B cell (primary cell): ENCODE data around the gene NES. TPM values are rescaled to one million over a fixed set of nuclear protein-coding genes. Genes with fewer than 3 reads are reported as not detected.

Source experiments
- ATAC-seq: fragments of 200-7000 bp; cut with Tn5 transposase; one replicate; pipeline ENCODE4 v1.10.0; 2021; ENCODE audit warnings: low read depth, mild to moderate bottlenecking, moderate number of reproducible peaks, moderate library complexity
- CTCF ChIA-PET: fragments of 350-600 bp; sonication (Branson Sonifier 250); formaldehyde crosslinking; loops from one replicate; lab custom pipeline; 2021; ENCODE audit warnings: antibody characterized with exemption, inconsistent platforms; lab: Charles Lee
- POLR2A ChIA-PET: fragments of 350-600 bp; sonication (Branson Sonifier 250); formaldehyde crosslinking; loops from one replicate; lab custom pipeline; 2021; ENCODE audit warnings: antibody characterized with exemption; lab: Charles Lee
- DNase-seq: peaks from one replicate; pipeline ENCODE4 v3.0.0; 2013
- H2AFZ ChIP-seq: 2 replicates; pipeline ENCODE4 v1.6.1; 2012; ENCODE audit warnings: mild to moderate bottlenecking, low read depth, low read length; ENCODE audit not compliant: insufficient read depth, poor library complexity, severe bottlenecking
- H3K27ac ChIP-seq, 2 donors: 1 replicate in 1 of 2; 2 replicates in 1 of 2; pipeline ENCODE4 v1.5.1; 2012 to 2013; ENCODE audit warnings: low read length in 2 of 2, mild to moderate bottlenecking in 2 of 2, moderate library complexity in 1 of 2
- H3K27me3 ChIP-seq, 4 experiments: fragments of 200-600 bp in 1 of 4; sonication (generic) in 1 of 4; replicated peaks in 1 of 4; 1 replicate in 2 of 4; 2 replicates in 2 of 4; pipeline versions ENCODE4 v1.6.1 to v1.7.0; 2013 to 2016; ENCODE audit warnings: low read length in 3 of 4, mild to moderate bottlenecking in 2 of 4, mixed read lengths in 1 of 4, moderate library complexity in 1 of 4; ENCODE audit not compliant: insufficient read depth in 4 of 4, control insufficient read depth in 3 of 4; ENCODE audit errors: control extremely low read depth in 1 of 4
- H3K36me3 ChIP-seq, 2 experiments: replicated peaks in 1 of 2; 1 replicate in 1 of 2; 2 replicates in 1 of 2; pipeline versions ENCODE4 v1.6.1 to v1.7.1; 2013; ENCODE audit warnings: low read length in 1 of 2; ENCODE audit not compliant: insufficient read depth in 2 of 2, control insufficient read depth in 1 of 2; ENCODE audit errors: control extremely low read depth in 1 of 2, extremely low read depth in 1 of 2
- H3K4me1 ChIP-seq, 2 donors: fragments of 200-600 bp in 1 of 2; sonication (generic) in 1 of 2; 1 replicate in 1 of 2; 2 replicates in 1 of 2; pipeline versions ENCODE4 v1.5.1 to v1.6.1; 2013 to 2017; ENCODE audit warnings: low read length in 2 of 2; ENCODE audit not compliant: control insufficient read depth in 2 of 2, insufficient read depth in 2 of 2
- H3K4me2 ChIP-seq: replicated peaks from 2 replicates; pipeline ENCODE3; 2012; ENCODE audit warnings: mild to moderate bottlenecking, low read depth, low read length; ENCODE audit not compliant: poor library complexity, severe bottlenecking
- H3K4me3 ChIP-seq, 5 experiments: fragments of 200-600 bp in 1 of 5; sonication (generic) in 1 of 5; 1 replicate in 3 of 5; 2 replicates in 2 of 5; pipeline versions ENCODE4 v1.5.1 to v1.7.0; 2011 to 2016; ENCODE audit warnings: low read length in 4 of 5, mild to moderate bottlenecking in 4 of 5, low read depth in 2 of 5, control low read depth in 1 of 5, moderate library complexity in 1 of 5; ENCODE audit not compliant: insufficient read depth in 1 of 5; ENCODE audit errors: control extremely low read depth in 1 of 5, extremely low read depth in 1 of 5
- H3K79me2 ChIP-seq: fragments of 200-600 bp; sonication (generic); one replicate; pipeline ENCODE4 v1.6.0; 2016; ENCODE audit warnings: low read length; ENCODE audit not compliant: control insufficient read depth, insufficient read depth
- H3K9ac ChIP-seq: fragments of 200-600 bp; sonication (generic); 2 replicates; pipeline ENCODE4 v1.6.1; 2017; ENCODE audit warnings: mild to moderate bottlenecking, low read length, moderate library complexity
- H3K9me3 ChIP-seq, 3 donors: one replicate each; pipeline versions ENCODE4 v1.6.1 to v1.7.1; 2013; ENCODE audit warnings: low read length in 2 of 3; ENCODE audit not compliant: control insufficient read depth in 2 of 3, insufficient read depth in 1 of 3; ENCODE audit errors: control extremely low read depth in 1 of 3
- H4K20me1 ChIP-seq: 2 replicates; pipeline ENCODE4 v1.6.0; 2012; ENCODE audit warnings: mild to moderate bottlenecking, low read length; ENCODE audit not compliant: insufficient read depth, control insufficient read depth, poor library complexity, severe bottlenecking
- H3K27ac Mint-ChIP-seq: one replicate; pipeline ENCODE4 v1.8.0; 2021; ENCODE audit warnings: mixed read lengths
- H3K27me3 Mint-ChIP-seq: one replicate; pipeline ENCODE4 v1.8.0; 2021; ENCODE audit warnings: mixed read lengths
- H3K4me1 Mint-ChIP-seq: one replicate; pipeline ENCODE4 v1.8.0; 2021; ENCODE audit warnings: mixed read lengths
- H3K4me3 Mint-ChIP-seq: one replicate; pipeline ENCODE4 v1.8.0; 2021; ENCODE audit warnings: mixed read lengths
- H3K9me3 Mint-ChIP-seq: one replicate; pipeline ENCODE4 v1.8.0; 2022; ENCODE audit warnings: mixed read lengths; ENCODE audit not compliant: insufficient read depth
- EZH2 ChIP-seq: IDR thresholded peaks from 2 replicates; pipeline ENCODE4 v1.6.1; 2012; ENCODE audit warnings: borderline replicate concordance, low read depth, mild to moderate bottlenecking, moderate library complexity, low read length; ENCODE audit not compliant: insufficient read depth, poor library complexity, severe bottlenecking
- WGBS: methylation state at CpG from one replicate; pipeline ENCODE4 v1.1.5; 2013; ENCODE audit warnings: missing lambda C conversion rate; ENCODE audit not compliant: insufficient coverage; 5-methylcytosine and 5-hydroxymethylcytosine counted together
- intact Hi-C: fragments of 100-400 bp; cut with micrococcal nuclease; formaldehyde crosslinking; loops from one replicate; pipeline ENCODE4 v1.10.0; 2022
- polyA plus RNA-seq: library from polyadenylated mRNA; depleted of rRNA; stranded (reverse); fragments of >200 nt; gene quantifications from 2 replicates; pipeline ENCODE4 v1.2.3, GENCODE V29; 2012
- total RNA-seq, 2 donors: library from RNA; stranded (reverse); fragments of 120-200 nt in 1 of 2; gene quantifications; 1 replicate in 1 of 2; 2 replicates in 1 of 2; pipeline versions ENCODE4 v1.2.3 to v1.2.4, GENCODE V29; 2013 to 2022
- TF ChIP-seq, protein P1 (sequence below): fragments of 200-600 bp; IDR thresholded peaks from one replicate; pipeline ENCODE4 v1.8.0; 2022; ENCODE audit warnings: antibody characterized with exemption, mild to moderate bottlenecking

The NES gene
- total and polyA plus RNA-seq, 2 donors (not counting 1 experiment from before 2014, with no cell fraction given): 0.05 TPM; not detected in 1

DNA sequence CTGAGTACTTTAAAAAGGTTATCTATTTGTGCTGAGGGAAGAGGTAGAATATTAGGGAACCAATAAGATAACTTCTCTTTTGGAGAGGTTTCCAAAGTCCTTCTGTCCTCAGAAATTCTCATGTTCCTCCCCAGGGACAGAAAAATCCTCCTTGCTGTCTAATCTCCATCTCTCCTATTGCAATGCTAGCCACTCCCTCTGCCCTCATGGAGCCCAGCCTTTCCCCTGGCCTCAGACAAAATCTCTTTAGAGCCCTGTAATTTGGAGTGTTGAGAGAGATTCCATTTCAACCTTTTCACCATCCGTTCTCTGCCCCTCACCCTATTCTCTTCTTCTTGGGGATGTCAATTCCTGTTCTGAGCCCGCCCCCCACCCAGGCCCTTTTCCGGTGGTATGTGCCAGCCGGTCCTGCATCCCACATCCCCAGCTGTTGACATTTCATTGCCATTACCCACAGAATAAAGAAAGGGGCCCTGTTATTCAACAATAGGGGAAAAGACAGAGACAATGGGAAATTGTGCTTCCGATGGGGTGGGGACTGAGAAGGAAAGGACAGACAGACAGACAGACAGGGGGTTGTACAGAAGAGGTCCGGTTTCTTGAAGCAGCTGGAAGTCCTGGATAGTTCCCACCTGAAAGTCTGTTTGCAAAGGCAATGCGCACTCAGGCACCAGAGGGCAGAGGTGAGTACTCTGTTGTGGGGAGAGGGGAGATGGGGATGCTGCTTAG lies 58.2 kb downstream of the NES start, which contains the start of gene HAPLN2:
Gene HAPLN2, plus strand, starts transcription at position 563 of the 729 bp plus-strand sequence. CDS start 4,076 bp downstream, outside the sequence.
- no peak within 1 kb of the TSS for H3K4me3 Mint-ChIP-seq
- Histone ChIP-seq H3K36me3 (no peaks in the 10 kb centered on the region), H3K9me3 (peaks cover 0 to 4% (median 0%) of the 10 kb centered on the region in 3 donors), H2AFZ (no peak within 1 kb of the TSS), H3K27ac (no peak within 1 kb of the TSS), H3K79me2 (no peaks in the 10 kb centered on the region), H4K20me1 (no peaks in the 10 kb centered on the region), H3K4me2 (no peak within 1 kb of the TSS), H3K9ac (no peak within 1 kb of the TSS), H3K4me1 (peaks cover 4 to 6% of the 10 kb centered on the region in 2 donors), H3K4me3 (no peak within 1 kb of the TSS), H3K27me3 (peaks cover 0 to 66% (median 24%) of the 10 kb centered on the region in 4 experiments)
- ATAC-seq (peak; percentile 49), DNase-seq (peak; percentile 39)
- peaks cover 65% of the 10 kb centered on the region for H3K27me3 Mint-ChIP-seq
- intact Hi-C loops: no loop called here
- peaks cover 4% of the 10 kb centered on the region for H3K4me1 Mint-ChIP-seq
- no peak within 1 kb of the TSS for H3K27ac Mint-ChIP-seq
- 8% methylated on average over 2 of the region's 7 CpGs for WGBS
- TF ChIP-seq EZH2: no peak
- TF ChIP-seq, protein P1, sequence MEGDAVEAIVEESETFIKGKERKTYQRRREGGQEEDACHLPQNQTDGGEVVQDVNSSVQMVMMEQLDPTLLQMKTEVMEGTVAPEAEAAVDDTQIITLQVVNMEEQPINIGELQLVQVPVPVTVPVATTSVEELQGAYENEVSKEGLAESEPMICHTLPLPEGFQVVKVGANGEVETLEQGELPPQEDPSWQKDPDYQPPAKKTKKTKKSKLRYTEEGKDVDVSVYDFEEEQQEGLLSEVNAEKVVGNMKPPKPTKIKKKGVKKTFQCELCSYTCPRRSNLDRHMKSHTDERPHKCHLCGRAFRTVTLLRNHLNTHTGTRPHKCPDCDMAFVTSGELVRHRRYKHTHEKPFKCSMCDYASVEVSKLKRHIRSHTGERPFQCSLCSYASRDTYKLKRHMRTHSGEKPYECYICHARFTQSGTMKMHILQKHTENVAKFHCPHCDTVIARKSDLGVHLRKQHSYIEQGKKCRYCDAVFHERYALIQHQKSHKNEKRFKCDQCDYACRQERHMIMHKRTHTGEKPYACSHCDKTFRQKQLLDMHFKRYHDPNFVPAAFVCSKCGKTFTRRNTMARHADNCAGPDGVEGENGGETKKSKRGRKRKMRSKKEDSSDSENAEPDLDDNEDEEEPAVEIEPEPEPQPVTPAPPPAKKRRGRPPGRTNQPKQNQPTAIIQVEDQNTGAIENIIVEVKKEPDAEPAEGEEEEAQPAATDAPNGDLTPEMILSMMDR: peak; percentile 33
- no peaks in the 10 kb centered on the region for H3K9me3 Mint-ChIP-seq
- POLR2A ChIA-PET: no interaction called here
- CTCF ChIA-PET: interaction anchor here (0.6 to 12.9 kb wide), 13 partner anchors 11 to 240 kb away, joined by 3 to 173 read pairs (median 6); partner anchors contain the start of gene NAXE

Other genes with a start within 250 kb of the NES start
- gene MEF2D, start 176.6 kb downstream of the NES start, total RNA-seq: 127 and 128 TPM in 2 replicates
- 65.6 and 81.2 TPM in 2 replicates for gene MEF2D, start 176.6 kb downstream of the NES start, polyA plus RNA-seq
- 0.07 TPM in 2 replicates for gene IQGAP3, start 104.8 kb downstream of the NES start, total RNA-seq
- 0.07 and 0.12 TPM in 2 replicates for gene IQGAP3, start 104.8 kb downstream of the NES start, polyA plus RNA-seq
- 26.6 and 29.8 TPM in 2 replicates for gene TTC24, start 97.7 kb downstream of the NES start, total RNA-seq
- gene TTC24, start 97.7 kb downstream of the NES start, polyA plus RNA-seq: 24.3 and 30.7 TPM in 2 replicates
- gene NAXE, start 85.6 kb downstream of the NES start, total RNA-seq: 56.9 and 59.7 TPM in 2 replicates
- 35.7 and 42.8 TPM in 2 replicates for gene NAXE, start 85.6 kb downstream of the NES start, polyA plus RNA-seq
- gene GPATCH4, start 75.9 kb downstream of the NES start, total RNA-seq: 31.4 and 38.3 TPM in 2 replicates
- 11.3 and 25.1 TPM in 2 replicates for gene GPATCH4, start 75.9 kb downstream of the NES start, polyA plus RNA-seq
- gene HAPLN2, start 58.0 kb downstream of the NES start, total RNA-seq: 0.36 TPM in 1 of 2 replicates, not detected in the other
- 0.13 and 0.19 TPM in 2 replicates for gene HAPLN2, start 58.0 kb downstream of the NES start, polyA plus RNA-seq
- not detected in 2 replicates for gene BCAN, start 35.3 kb downstream of the NES start, total RNA-seq
- not detected in 2 replicates for gene BCAN, start 35.3 kb downstream of the NES start, polyA plus RNA-seq
- gene CRABP2, start 28.2 kb upstream of the NES start, total RNA-seq: 0.89 and 1.1 TPM in 2 replicates
- 1.2 and 3.6 TPM in 2 replicates for gene CRABP2, start 28.2 kb upstream of the NES start, polyA plus RNA-seq
- 81.1 and 85.3 TPM in 2 replicates for gene METTL25B, start 51.1 kb upstream of the NES start, total RNA-seq
- 63.1 and 78.3 TPM in 2 replicates for gene METTL25B, start 51.1 kb upstream of the NES start, polyA plus RNA-seq
- 51.7 and 52.5 TPM in 2 replicates for gene ISG20L2, start 51.4 kb upstream of the NES start, total RNA-seq
- 28.8 and 30.1 TPM in 2 replicates for gene ISG20L2, start 51.4 kb upstream of the NES start, polyA plus RNA-seq
- gene MRPL24, start 63.7 kb upstream of the NES start, total RNA-seq: 34.6 and 41.1 TPM in 2 replicates
- gene MRPL24, start 63.7 kb upstream of the NES start, polyA plus RNA-seq: 23.0 and 39.4 TPM in 2 replicates
- gene HDGF, start 74.3 kb upstream of the NES start, total RNA-seq: 89.9 and 91.2 TPM in 2 replicates
- 40.3 and 53.1 TPM in 2 replicates for gene HDGF, start 74.3 kb upstream of the NES start, polyA plus RNA-seq
- gene PRCC, start 90.1 kb upstream of the NES start, total RNA-seq: 83.4 and 91.0 TPM in 2 replicates
- gene PRCC, start 90.1 kb upstream of the NES start, polyA plus RNA-seq: 45.1 and 55.7 TPM in 2 replicates
- 2.1 and 3.9 TPM in 2 replicates for gene SH2D2A, start 139.4 kb upstream of the NES start, total RNA-seq
- 0.73 and 1.0 TPM in 2 replicates for gene SH2D2A, start 139.4 kb upstream of the NES start, polyA plus RNA-seq
- gene INSRR, start 181.7 kb upstream of the NES start, total RNA-seq: not detected in 2 replicates
- gene INSRR, start 181.7 kb upstream of the NES start, polyA plus RNA-seq: not detected in 2 replicates
- gene NTRK1, start 183.5 kb upstream of the NES start, total RNA-seq: not detected in 2 replicates
- not detected in 2 replicates for gene NTRK1, start 183.5 kb upstream of the NES start, polyA plus RNA-seq
- gene PEAR1, start 216.3 kb upstream of the NES start, total RNA-seq: not detected in 2 replicates
- 0.03 and 0.09 TPM in 2 replicates for gene PEAR1, start 216.3 kb upstream of the NES start, polyA plus RNA-seq
- gene LRRC71, start 243.2 kb upstream of the NES start, total RNA-seq: not detected in 2 replicates
- gene LRRC71, start 243.2 kb upstream of the NES start, polyA plus RNA-seq: not detected in 2 replicates